Liver (tissue), 9 donors: ENCODE data around the gene ZXDC. TPM values are rescaled to one million over a fixed set of nuclear protein-coding genes. Genes with fewer than 3 reads are reported as not detected.

Source experiments
- DNase-seq: peaks from one replicate; pipeline ENCODE4 v3.0.0-alpha.2; 2017; ENCODE audit warnings: low spot score
- H3K27ac ChIP-seq, 2 donors: one replicate each; pipeline ENCODE4 v1.7.0; 2013; ENCODE audit warnings: inconsistent platforms in 2 of 2, low read length in 2 of 2, control low read depth in 1 of 2, low read depth in 1 of 2, mild to moderate bottlenecking in 1 of 2
- H3K27me3 ChIP-seq, 4 donors: one replicate each; pipeline versions ENCODE4 v1.6.1 to v1.7.0; 2013; ENCODE audit warnings: low read length in 3 of 4, inconsistent platforms in 1 of 4, mild to moderate bottlenecking in 1 of 4, moderate library complexity in 1 of 4; ENCODE audit not compliant: control insufficient read depth in 4 of 4, insufficient read depth in 4 of 4
- H3K36me3 ChIP-seq, 4 donors: one replicate each; pipeline versions ENCODE4 v1.6.1 to v1.7.0; 2013; ENCODE audit warnings: low read length in 3 of 4, mild to moderate bottlenecking in 3 of 4, low read depth in 1 of 4, moderate library complexity in 1 of 4; ENCODE audit not compliant: control insufficient read depth in 4 of 4, insufficient read depth in 3 of 4
- H3K4me1 ChIP-seq, 4 donors: one replicate each; pipeline versions ENCODE4 v1.6.1 to v1.7.0; 2013; ENCODE audit warnings: low read length in 3 of 4, mild to moderate bottlenecking in 3 of 4, moderate library complexity in 1 of 4; ENCODE audit not compliant: control insufficient read depth in 4 of 4, insufficient read depth in 4 of 4
- H3K4me3 ChIP-seq, 3 donors: one replicate each; pipeline versions ENCODE4 v1.6.1 to v1.7.0; 2013; ENCODE audit warnings: low read length in 3 of 3, control low read depth in 1 of 3, low read depth in 1 of 3, mild to moderate bottlenecking in 1 of 3
- H3K9ac ChIP-seq, 2 donors: one replicate each; pipeline ENCODE4 v1.7.0; 2013; ENCODE audit warnings: low read length in 2 of 2, mild to moderate bottlenecking in 2 of 2, moderate library complexity in 2 of 2, control low read depth in 1 of 2, low read depth in 1 of 2
- H3K9me3 ChIP-seq, 4 donors: one replicate each; pipeline versions ENCODE4 v1.6.1 to v1.7.0; 2013; ENCODE audit warnings: low read length in 3 of 4; ENCODE audit not compliant: control insufficient read depth in 4 of 4
- EGR1 ChIP-seq, 2 donors: IDR thresholded peaks; 2 replicates each; pipeline ENCODE4 v1.6.1; 2016 to 2018; ENCODE audit warnings: antibody characterized with exemption in 2 of 2, low read depth in 2 of 2
- FOXA1 ChIP-seq: IDR thresholded peaks from 2 replicates; pipeline ENCODE4 v1.6.1; 2016; ENCODE audit warnings: antibody characterized with exemption
- FOXA2 ChIP-seq: IDR thresholded peaks from 2 replicates; pipeline ENCODE4 v1.6.1; 2016; ENCODE audit warnings: antibody characterized with exemption
- GABPA ChIP-seq, 2 donors: IDR thresholded peaks in 1 of 2; conservative IDR thresholded peaks in 1 of 2; 2 replicates each; pipeline ENCODE4 v1.6.1; 2016; ENCODE audit warnings: antibody characterized with exemption in 2 of 2, mild to moderate bottlenecking in 1 of 2, moderate library complexity in 1 of 2
- HNF4A ChIP-seq, 2 donors: conservative IDR thresholded peaks; 2 replicates each; pipeline ENCODE4 v1.6.1; 2016; ENCODE audit warnings: antibody characterized with exemption in 2 of 2, mild to moderate bottlenecking in 2 of 2
- HNF4G ChIP-seq: IDR thresholded peaks from 2 replicates; pipeline ENCODE4 v1.6.1; 2016; ENCODE audit warnings: antibody characterized with exemption
- JUND ChIP-seq, 2 donors: IDR thresholded peaks; 2 replicates each; pipeline ENCODE4 v1.6.1; 2016; ENCODE audit warnings: antibody characterized with exemption in 2 of 2
- NR2F2 ChIP-seq: IDR thresholded peaks from 2 replicates; pipeline ENCODE4 v1.6.1; 2016; ENCODE audit warnings: antibody characterized with exemption
- RAD21 ChIP-seq, 2 donors: IDR thresholded peaks; 2 replicates each; pipeline ENCODE4 v1.6.1; 2016; ENCODE audit warnings: antibody characterized with exemption in 2 of 2, mild to moderate bottlenecking in 2 of 2
- RXRA ChIP-seq, 2 donors: IDR thresholded peaks; 2 replicates each; pipeline ENCODE4 v1.6.1; 2017 to 2018; ENCODE audit warnings: antibody characterized with exemption in 2 of 2, mild to moderate bottlenecking in 1 of 2
- SP1 ChIP-seq: IDR thresholded peaks from 2 replicates; pipeline ENCODE4 v1.6.1; 2018; ENCODE audit warnings: antibody characterized with exemption, mild to moderate bottlenecking
- TAF1 ChIP-seq: conservative IDR thresholded peaks from 2 replicates; pipeline ENCODE4 v1.6.1; 2016; ENCODE audit warnings: antibody characterized with exemption, mild to moderate bottlenecking
- YY1 ChIP-seq: IDR thresholded peaks from 2 replicates; pipeline ENCODE4 v1.6.1; 2016; ENCODE audit warnings: antibody characterized with exemption, mild to moderate bottlenecking
- WGBS: extraction: QIAGEN DNeasy Blood & Tissue Kit; methylation state at CpG from one replicate; pipeline ENCODE4 v1.1.7; 2013; 5-methylcytosine and 5-hydroxymethylcytosine counted together
- polyA plus RNA-seq, 2 donors: library from polyadenylated mRNA; stranded (reverse) in 1 of 2; unstranded in 1 of 2; fragments of 200-250 nt in 1 of 2; fragments of >200 nt in 1 of 2; fragmentation: Nextera tagmentation in 1 of 2; extraction: Ambion mirVana in 1 of 2; gene quantifications; one replicate each; pipeline versions ENCODE4 v1.2.1 to v1.2.3, GENCODE V29; 2013 to 2015
- total RNA-seq, 2 donors: library from RNA; depleted of rRNA; stranded (reverse); fragments of >200 nt; gene quantifications; one replicate each; pipeline ENCODE4 v1.2.3, GENCODE V29; 2014
- TF ChIP-seq, protein P1 (sequence below): fragments of 150-350 bp; IDR thresholded peaks from 2 replicates; pipeline ENCODE4 v1.5.1; 2017; ENCODE audit warnings: improper control_type of control experiment, low read depth, low read length; ENCODE audit not compliant: missing input control
- TF ChIP-seq, protein P2 (sequence below): IDR thresholded peaks from 2 replicates; pipeline ENCODE4 v1.6.1; 2016; ENCODE audit warnings: antibody characterized with exemption, mild to moderate bottlenecking
- TF ChIP-seq, protein P3 (sequence below): IDR thresholded peaks from 2 replicates; pipeline ENCODE4 v1.6.1; 2016; ENCODE audit warnings: antibody characterized with exemption
- TF ChIP-seq, protein P4 (sequence below): IDR thresholded peaks from 2 replicates; pipeline ENCODE4 v1.6.1; 2016; ENCODE audit warnings: antibody characterized with exemption
- donor health status: healthy.
- donor health status: healthy.
- donor health status: healthy.
- donor health status: healthy.
- donor health status: healthy.

The ZXDC gene
- total and polyA plus RNA-seq, 4 donors: 7.0 to 42.3 (median 13.9) TPM

DNA sequence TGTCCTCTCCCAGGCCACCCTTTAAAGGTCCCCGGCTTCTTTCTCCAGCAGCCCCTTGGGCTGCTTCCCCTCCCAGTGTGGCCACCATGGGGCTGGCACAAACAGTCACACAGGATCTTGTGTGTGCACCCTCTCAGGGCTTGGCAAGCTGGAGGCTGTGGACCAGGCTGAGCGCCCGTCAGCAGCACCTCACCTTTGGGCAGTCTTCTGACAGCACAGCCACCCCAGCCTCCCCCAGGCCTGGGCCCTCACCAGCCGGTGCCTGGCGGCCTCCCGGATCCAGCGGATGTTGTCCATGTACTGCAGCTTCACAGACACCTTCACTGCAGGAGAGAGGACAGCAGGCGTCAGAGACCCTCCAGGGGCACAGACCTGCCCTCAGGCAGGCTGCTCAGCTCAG lies 20.1 kb upstream of the ZXDC start:
- TF ChIP-seq JUND (IDR thresholded peaks at IDR 0.05) (no peak), NR2F2 (no peak), YY1 (no peak), FOXA1 (no peak), EGR1 (IDR thresholded peaks at IDR 0.05; ENCODE audit: low read depth in 2 of 2) (no peak), HNF4A (conservative IDR thresholded peaks at IDR 0.05) (no peak), RXRA (IDR thresholded peaks at IDR 0.05) (no peak), TAF1 (no peak), GABPA (IDR thresholded peaks at IDR 0.05 in 1 of 2, conservative IDR thresholded peaks at IDR 0.05 in 1 of 2) (no peak), RAD21 (IDR thresholded peaks at IDR 0.05) (no peak), HNF4G (no peak), SP1 (no peak)
- TF ChIP-seq, protein P1, sequence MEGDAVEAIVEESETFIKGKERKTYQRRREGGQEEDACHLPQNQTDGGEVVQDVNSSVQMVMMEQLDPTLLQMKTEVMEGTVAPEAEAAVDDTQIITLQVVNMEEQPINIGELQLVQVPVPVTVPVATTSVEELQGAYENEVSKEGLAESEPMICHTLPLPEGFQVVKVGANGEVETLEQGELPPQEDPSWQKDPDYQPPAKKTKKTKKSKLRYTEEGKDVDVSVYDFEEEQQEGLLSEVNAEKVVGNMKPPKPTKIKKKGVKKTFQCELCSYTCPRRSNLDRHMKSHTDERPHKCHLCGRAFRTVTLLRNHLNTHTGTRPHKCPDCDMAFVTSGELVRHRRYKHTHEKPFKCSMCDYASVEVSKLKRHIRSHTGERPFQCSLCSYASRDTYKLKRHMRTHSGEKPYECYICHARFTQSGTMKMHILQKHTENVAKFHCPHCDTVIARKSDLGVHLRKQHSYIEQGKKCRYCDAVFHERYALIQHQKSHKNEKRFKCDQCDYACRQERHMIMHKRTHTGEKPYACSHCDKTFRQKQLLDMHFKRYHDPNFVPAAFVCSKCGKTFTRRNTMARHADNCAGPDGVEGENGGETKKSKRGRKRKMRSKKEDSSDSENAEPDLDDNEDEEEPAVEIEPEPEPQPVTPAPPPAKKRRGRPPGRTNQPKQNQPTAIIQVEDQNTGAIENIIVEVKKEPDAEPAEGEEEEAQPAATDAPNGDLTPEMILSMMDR: no peak
- TF ChIP-seq, protein P2, sequence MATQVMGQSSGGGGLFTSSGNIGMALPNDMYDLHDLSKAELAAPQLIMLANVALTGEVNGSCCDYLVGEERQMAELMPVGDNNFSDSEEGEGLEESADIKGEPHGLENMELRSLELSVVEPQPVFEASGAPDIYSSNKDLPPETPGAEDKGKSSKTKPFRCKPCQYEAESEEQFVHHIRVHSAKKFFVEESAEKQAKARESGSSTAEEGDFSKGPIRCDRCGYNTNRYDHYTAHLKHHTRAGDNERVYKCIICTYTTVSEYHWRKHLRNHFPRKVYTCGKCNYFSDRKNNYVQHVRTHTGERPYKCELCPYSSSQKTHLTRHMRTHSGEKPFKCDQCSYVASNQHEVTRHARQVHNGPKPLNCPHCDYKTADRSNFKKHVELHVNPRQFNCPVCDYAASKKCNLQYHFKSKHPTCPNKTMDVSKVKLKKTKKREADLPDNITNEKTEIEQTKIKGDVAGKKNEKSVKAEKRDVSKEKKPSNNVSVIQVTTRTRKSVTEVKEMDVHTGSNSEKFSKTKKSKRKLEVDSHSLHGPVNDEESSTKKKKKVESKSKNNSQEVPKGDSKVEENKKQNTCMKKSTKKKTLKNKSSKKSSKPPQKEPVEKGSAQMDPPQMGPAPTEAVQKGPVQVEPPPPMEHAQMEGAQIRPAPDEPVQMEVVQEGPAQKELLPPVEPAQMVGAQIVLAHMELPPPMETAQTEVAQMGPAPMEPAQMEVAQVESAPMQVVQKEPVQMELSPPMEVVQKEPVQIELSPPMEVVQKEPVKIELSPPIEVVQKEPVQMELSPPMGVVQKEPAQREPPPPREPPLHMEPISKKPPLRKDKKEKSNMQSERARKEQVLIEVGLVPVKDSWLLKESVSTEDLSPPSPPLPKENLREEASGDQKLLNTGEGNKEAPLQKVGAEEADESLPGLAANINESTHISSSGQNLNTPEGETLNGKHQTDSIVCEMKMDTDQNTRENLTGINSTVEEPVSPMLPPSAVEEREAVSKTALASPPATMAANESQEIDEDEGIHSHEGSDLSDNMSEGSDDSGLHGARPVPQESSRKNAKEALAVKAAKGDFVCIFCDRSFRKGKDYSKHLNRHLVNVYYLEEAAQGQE: no peak
- TF ChIP-seq, protein P3, sequence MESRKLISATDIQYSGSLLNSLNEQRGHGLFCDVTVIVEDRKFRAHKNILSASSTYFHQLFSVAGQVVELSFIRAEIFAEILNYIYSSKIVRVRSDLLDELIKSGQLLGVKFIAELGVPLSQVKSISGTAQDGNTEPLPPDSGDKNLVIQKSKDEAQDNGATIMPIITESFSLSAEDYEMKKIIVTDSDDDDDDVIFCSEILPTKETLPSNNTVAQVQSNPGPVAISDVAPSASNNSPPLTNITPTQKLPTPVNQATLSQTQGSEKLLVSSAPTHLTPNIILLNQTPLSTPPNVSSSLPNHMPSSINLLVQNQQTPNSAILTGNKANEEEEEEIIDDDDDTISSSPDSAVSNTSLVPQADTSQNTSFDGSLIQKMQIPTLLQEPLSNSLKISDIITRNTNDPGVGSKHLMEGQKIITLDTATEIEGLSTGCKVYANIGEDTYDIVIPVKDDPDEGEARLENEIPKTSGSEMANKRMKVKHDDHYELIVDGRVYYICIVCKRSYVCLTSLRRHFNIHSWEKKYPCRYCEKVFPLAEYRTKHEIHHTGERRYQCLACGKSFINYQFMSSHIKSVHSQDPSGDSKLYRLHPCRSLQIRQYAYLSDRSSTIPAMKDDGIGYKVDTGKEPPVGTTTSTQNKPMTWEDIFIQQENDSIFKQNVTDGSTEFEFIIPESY: no peak
- TF ChIP-seq, protein P4, sequence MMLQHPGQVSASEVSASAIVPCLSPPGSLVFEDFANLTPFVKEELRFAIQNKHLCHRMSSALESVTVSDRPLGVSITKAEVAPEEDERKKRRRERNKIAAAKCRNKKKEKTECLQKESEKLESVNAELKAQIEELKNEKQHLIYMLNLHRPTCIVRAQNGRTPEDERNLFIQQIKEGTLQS: no peak
- H3K9ac ChIP-seq: no peak overlapping the region
- WGBS: 93% methylated on average over 8 of the region's 8 CpGs
- no peak for DNase-seq
- H3K27me3 ChIP-seq: no peaks in the 10 kb centered on the region
- peaks cover 0 to 47% (median 22%) of the 10 kb centered on the region in 4 donors for H3K36me3 ChIP-seq
- H3K4me1 ChIP-seq: peaks cover 0 to 5% (median 1%) of the 10 kb centered on the region in 4 donors
- H3K9me3 ChIP-seq: no peaks in the 10 kb centered on the region
- H3K27ac ChIP-seq: no peak overlapping the region
- H3K4me3 ChIP-seq: no peak overlapping the region

DNA sequence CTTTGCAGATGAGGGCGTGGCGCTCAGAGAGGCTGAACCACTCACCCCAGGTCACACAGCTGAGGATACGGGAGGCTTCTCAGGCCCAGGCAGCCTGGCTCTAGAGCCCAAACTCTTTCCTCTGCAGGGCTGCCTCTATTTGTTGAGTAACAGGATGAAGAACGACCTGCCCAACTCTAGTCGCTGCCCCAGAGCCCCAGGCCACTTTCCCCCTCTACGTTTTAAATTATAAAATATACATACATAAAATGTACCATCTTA lies 19.2 kb upstream of the ZXDC start:
- Histone ChIP-seq H3K4me3 (no peak overlapping the region), H3K9me3 (no peaks in the 10 kb centered on the region), H3K27ac (no peak overlapping the region), H3K27me3 (no peaks in the 10 kb centered on the region), H3K9ac (no peak overlapping the region), H3K36me3 (peaks cover 0 to 40% (median 21%) of the 10 kb centered on the region in 4 donors), H3K4me1 (peaks cover 0 to 6% (median 1%) of the 10 kb centered on the region in 4 donors)
- DNase-seq: no peak
- WGBS: 92% methylated on average over 6 of the region's 6 CpGs
- TF ChIP-seq, protein P2: no peak
- TF ChIP-seq FOXA2 (no peak), YY1 (no peak)
- TF ChIP-seq, protein P3: no peak
